Measurements from ENCODE around the gene NOMO2.
"Not testable (repeated sequence)": the region's sequence is repeated elsewhere in the genome, so short reads cannot be mapped to it uniquely, and the experiment has no call there.

Gene NOMO2, protein sequence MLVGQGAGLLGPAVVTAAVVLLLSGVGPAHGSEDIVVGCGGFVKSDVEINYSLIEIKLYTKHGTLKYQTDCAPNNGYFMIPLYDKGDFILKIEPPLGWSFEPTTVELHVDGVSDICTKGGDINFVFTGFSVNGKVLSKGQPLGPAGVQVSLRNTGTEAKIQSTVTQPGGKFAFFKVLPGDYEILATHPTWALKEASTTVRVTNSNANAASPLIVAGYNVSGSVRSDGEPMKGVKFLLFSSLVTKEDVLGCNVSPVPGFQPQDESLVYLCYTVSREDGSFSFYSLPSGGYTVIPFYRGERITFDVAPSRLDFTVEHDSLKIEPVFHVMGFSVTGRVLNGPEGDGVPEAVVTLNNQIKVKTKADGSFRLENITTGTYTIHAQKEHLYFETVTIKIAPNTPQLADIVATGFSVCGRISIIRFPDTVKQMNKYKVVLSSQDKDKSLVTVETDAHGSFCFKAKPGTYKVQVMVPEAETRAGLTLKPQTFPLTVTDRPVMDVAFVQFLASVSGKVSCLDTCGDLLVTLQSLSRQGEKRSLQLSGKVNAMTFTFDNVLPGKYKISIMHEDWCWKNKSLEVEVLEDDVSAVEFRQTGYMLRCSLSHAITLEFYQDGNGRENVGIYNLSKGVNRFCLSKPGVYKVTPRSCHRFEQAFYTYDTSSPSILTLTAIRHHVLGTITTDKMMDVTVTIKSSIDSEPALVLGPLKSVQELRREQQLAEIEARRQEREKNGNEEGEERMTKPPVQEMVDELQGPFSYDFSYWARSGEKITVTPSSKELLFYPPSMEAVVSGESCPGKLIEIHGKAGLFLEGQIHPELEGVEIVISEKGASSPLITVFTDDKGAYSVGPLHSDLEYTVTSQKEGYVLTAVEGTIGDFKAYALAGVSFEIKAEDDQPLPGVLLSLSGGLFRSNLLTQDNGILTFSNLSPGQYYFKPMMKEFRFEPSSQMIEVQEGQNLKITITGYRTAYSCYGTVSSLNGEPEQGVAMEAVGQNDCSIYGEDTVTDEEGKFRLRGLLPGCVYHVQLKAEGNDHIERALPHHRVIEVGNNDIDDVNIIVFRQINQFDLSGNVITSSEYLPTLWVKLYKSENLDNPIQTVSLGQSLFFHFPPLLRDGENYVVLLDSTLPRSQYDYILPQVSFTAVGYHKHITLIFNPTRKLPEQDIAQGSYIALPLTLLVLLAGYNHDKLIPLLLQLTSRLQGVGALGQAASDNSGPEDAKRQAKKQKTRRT

DNA sequence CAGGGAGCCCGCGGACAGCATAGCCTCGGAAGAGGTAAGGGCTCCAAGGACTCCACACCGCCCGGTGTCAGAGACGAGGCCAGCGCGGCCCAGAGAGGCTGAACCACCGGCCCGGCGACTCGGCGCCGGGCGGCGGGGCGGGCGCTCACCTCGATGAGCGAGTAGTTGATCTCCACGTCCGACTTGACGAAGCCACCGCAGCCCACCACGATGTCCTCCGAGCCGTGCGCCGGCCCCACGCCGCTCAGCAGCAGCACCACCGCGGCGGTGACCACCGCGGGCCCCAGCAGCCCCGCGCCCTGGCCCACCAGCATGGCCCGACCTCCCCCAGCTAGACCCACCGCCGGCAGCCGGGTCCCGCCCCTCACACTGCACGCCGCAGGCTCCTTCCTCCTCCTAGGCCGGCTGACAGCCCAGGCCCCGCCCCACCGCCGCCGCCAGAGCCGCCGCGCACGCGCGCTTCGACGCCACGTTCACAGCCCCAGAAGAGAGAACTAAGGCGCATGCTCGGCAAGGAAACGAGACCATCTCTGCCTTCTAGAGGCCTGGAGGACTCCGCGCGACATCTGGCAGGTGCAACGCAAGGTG lies at the start of gene NOMO2:
Gene NOMO2, minus strand, starts transcription at position 371 of the 588 bp plus-strand sequence. Its CDS starts 57 bp downstream, at position 314.
- DNase-seq, result peak; percentile 85 to 94

DNA sequence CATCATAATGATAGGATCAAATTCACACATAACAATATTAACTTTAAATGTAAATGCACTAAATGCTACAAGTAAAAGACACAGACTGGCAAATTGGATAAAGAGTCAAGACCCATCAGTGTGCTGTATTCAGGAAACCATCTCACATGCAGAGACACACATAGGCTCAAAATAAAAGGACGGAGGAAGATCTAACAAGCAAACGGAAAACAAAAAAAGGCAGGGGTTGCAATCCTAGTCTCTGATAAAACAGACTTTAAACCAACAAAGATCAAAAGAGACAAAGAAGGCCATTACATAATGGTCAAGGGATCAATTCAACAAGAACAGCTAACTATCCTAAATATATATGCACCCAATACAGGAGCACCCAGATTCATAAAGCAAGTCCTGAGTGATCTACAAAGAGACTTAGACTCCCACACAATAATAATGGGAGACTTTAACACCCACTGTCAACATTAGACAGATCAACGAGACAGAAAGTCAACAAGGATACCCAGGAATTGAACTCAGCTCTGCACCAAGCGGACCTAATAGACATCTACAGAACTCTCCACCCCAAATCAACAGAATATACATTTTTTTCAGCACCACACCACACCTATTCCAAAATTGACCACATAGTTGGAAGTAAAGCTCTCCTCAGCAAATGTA lies 48.4 kb upstream of the NOMO2 start:
- DNase-seq, result not testable (repeated sequence)

DNA sequence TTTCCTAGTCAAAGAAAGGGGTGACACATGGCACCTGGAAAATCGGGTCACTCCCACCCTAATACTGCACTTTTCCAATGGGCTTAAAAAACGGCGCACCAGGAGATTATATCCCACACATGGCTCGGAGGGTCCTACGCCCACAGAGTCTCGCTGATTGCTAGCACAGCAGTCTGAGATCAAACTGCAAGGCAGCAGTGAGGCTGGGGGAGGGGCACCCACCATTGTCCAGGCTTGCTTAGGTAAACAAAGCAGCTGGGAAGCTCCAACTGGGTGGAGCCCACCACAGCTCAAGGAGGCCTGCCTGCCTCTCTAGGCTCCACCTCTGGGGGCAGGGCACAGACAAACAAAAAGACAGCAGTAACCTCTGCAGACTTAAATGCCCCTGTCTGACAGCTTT lies 46.4 kb upstream of the NOMO2 start:
- not testable (repeated sequence) for DNase-seq

DNA sequence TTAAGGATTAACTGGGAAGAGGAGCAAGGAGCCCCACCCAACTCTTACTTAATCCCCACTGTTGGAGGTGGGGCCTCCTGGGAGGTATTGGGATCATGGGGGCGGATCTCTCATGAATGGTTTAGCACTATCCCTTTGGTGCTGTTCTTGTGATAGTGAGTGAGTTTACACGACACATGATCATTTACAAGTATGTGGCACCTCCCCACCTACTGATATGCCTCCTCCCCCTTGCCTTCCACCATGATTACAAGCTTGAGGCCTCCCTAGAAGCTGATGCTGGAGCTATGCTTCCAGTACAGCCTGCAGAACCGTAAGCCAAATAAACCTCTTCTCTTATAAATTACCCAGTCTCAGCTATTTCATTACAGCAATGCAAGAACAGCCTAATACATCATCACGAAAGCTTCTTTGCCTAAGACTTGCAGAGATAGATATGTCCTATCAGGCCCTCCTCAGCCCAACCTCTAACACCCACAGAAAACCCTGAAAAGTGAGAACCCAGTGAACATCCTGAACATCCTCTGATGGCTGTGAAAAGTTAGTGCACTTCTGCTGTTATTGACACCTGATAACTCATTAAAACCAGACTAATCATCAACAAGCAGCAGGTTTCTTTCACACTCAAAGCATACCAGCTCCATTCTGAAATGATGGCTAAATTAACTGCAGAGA lies 41.8 kb upstream of the NOMO2 start:
- not testable (repeated sequence) for DNase-seq

DNA sequence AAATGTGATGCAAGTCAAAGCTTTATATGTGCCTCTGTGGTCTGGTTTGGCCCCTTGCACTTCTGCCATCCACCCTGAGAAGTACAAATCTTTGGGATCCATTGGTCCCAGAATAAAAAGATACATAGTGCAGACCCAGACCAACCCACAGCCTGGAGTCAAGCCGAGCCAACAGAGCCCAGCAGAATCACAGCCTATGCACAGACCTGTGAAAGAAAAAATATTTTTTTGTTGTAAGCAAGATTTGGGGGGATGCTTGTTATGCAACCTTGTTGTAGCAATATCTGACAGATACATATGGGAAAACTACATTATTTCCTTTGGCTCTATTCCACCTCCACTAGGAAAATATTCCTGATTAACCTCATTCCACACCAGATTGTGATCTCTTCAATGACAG lies 36.7 kb upstream of the NOMO2 start:
- DNase-seq, result not testable (repeated sequence)

DNA sequence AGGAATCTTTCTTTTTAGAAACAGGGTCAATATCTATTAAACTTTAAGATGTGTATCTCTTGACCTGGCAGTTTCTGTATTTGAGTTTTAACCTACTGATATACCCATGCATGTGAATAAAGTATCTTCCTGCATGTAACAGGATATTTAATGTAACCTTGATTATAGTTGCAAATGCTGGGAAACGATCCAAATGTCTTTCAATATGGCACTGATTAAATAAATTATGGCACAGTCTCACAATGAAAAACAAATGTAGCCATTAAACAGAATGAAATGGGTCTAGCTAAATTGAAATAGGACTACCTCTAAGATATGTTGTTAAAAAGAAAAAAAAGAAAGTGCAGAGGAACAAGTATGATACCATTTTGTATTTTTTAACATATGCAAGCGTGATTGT lies 35.8 kb upstream of the NOMO2 start:
- not testable (repeated sequence) for DNase-seq

DNA sequence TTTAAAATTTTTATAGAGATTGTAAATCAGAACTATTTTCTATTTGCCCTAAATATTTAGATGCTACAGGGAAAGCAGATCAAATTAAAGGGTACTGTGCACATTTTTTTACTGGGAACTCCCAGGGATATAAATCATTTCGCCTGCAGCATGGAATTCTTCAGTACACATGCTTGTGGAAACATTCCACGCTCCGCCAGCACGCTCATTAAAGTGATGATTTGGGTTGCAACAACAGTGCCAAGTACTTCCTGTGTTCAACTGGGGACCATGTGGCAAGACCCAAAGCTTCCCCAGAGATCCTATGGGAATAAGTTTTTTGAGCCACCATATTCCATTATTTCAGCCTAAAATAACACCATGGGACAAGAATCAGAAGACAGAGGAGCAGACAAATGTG lies 35.4 kb upstream of the NOMO2 start:
- DNase-seq, result not testable (repeated sequence)

DNA sequence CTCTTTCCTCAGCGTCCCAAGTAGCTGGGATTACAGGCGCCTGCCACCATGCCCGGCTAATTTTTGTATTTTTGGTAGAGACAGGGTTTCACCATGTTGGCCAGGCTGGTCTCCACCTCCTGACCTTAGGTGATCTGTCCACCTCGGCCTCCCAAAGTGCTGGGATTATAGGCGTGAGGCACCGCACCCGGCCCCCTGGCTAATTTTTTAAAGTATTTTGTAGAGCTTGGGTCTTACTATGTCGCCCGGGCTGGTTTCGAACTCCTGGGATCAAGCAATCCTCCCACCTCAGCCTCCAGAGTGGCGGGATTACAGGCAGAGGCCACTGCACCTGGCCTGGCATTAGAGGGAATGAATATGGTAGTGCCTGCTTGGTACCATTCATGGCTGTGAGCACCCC lies 33.9 kb upstream of the NOMO2 start:
- not testable (repeated sequence) for DNase-seq

DNA sequence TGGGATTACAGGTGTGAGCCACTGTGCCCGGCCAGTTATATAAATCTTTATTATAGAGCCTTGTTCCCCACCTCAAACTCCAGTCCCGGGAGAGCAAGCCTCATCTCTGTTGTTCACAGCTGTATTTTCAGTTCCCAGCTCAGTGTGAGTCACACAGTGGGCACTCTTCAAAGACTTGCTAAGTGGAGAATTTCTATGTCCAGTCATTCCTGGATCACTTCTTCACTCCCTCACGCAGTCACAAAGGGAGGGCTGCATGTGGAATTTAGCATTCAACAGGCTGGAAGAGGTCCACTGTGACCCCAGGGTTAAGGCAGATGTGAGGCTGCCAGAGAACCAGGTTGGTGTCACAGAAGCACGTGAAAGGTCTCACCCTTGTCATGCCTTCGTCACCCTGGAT lies 33.0 kb upstream of the NOMO2 start:
- not testable (repeated sequence) for DNase-seq

DNA sequence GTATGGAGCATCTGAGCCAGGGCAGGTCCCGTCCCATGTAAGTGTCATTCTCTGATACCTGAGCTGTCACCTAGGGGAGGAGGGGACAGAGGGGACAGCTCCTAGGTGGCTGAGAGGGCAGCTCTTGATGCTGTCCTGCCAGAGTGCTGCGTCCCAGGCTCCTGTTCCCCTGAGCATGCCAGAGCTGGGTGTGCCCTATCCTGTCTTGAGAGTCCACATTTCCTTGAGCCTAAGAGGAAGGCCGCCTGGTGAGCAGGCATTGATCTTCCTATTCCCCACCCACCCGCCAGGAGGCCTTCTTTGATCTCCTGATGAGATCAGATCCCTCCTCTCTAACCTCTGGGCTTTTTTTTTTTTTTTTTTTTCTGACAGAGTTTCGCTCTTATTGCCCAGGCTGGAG lies 32.0 kb upstream of the NOMO2 start:
- DNase-seq, result not testable (repeated sequence)

DNA sequence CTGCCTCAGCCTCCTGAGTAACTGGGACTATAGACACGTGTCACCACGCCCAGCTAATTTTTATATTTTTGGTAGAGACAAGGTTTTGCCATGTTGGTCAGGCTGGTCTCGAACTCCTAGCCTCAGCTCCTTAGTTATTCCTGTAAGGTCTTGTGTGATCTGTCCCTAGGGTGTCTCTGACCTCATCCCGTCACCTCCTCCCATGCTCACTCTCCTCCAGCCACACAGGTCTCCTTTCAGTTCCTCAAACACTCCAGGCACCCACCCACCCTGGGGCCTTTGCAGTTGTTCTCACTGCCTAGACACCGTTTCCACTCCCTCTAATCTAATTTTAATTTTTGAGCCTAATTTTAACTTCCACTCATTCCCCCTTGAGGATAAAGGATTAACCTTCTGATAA lies 31.1 kb upstream of the NOMO2 start:
- DNase-seq, result not testable (repeated sequence)

DNA sequence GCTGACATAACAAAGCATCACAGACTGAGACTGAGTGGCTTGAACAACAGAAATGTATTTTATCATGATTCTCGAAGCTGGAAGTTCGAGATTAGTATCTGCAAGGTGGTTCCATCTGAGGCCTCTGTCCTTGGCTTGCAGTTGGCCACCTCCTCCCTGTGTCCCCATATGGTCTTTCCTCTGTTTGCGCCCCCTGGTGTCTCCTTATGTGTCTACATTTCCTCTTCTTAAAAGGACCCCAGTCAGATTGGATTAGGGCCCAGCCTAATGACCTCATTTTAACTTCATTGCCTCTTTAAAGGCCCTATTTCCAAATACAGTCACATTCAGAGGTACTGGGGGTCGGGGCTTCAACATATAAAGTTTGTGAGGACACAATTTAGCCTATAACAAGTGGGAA lies 30.0 kb upstream of the NOMO2 start:
- not testable (repeated sequence) for DNase-seq

DNA sequence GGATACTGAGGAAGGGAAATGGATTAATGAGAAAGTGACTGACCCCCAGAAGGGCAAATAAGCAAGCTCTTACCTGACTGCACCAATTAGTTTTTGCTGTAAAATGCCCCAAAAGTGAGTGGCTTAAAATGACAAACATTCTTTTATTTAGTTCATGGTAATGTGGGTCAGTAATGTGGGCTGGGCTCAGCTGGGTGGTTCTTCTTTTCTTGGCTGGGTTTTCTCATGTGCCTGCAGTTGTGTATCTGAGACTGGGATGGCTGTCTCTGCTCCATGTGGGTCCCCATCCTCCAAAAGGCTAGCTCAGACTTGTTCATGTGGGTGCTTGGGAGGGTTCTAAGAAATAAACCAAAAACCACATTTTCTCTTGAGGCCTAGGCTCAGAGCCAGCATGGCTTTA lies 29.5 kb upstream of the NOMO2 start:
- not testable (repeated sequence) for DNase-seq

DNA sequence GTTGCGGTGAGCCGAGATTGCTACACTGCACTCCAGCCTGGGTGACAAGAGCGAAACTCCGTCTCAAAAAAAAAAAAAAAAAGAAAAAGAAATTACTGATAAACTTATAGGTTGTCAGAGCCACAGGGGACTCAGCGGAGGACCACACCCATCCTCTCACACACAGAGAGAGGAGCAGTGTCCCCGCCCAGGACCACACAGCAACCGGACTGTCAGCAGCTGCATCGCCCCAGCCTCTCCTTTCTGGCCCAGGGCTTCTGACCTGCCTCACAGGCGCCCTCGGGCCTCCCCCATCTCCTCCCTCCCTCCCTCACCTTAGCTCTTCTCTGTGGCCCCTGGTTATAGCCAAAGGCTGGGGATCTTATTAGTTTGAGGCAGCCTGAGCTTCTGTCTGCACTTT lies 27.9 kb upstream of the NOMO2 start:
- not testable (repeated sequence) for DNase-seq

DNA sequence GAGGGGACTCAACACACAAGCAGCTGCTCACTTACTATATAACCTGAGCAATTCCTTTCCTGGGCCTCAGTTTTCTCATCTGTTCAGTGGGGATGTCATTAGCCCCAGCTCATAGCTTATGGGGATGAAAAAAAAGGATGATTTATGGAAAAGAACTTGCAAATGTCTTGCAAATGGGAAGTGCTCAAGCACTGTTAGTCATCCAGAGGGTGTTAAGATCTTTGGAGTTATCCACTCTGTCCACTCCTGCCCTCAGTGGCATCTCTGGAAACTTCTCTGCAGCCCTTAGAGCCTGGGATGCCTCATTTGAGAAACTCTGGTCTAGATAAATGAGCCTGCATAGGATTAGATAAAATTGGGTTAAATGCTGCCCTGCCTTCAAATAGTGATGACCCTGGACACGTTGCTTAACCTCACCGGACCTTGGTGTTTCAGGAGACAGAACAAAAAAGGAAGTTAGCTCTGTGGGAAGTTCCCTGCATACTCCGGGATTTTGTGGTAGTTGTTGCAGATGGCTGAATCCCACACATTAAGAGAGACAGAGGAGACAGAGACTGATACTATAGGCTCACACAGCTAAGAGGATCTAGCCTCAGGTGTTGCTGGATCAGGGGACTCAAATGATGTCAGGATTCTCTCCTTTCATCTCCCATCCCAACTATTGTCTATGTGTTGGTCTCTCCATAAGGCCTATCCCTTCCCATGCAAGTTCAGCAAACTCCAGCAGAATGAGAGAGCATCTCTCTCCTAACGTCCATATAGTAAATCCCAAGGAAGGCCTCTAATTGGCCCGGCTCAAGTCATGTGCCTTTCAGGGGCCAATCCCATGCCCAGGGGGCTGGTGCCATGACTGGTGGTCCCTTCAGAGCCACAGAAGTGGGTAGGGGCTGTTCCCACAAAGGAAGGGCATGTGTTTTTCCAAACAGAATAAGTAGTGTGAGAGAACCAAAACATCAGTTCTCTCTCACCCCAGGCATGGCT lies 25.0 kb upstream of the NOMO2 start:
- DNase-seq, result not testable (repeated sequence)

DNA sequence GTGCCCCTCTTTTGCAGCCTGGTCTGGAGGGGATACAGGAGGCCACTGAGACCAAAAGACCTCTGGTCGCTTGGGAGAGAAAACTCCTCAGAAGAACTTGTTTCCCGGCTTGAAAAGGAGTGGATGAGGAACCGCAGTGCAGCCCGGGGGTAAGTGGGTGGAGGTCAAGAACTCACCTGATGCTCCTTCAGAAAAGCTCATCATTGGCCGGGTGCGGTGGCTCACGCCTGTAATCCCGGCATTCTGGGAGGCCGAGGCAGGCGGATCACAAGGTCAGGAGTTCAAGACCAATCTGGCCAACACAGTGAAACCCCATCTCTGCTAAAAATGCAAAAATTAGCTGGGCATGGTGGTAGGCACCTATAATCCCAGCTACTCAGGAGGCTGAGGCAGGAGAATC lies 23.9 kb upstream of the NOMO2 start:
- not testable (repeated sequence) for DNase-seq

DNA sequence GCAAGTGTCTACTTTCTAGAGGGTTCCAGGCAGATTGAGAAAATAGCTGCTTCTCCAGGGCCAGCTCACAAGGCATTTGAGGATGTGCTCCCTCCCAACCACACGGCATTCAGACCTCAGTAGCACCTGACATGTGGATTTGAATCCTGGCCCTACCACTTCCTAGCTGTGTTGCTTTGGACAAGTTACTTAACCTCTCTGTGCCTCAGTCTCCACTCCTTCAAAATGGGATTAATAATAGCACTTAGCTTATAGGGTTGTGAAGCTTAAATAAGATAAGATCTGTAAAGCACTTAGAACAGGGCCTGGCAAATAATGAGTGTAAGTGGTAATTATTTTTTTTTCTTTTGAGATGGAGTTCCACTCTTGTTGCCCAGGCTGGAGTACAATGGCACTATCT lies 21.0 kb upstream of the NOMO2 start:
- no peak for DNase-seq

DNA sequence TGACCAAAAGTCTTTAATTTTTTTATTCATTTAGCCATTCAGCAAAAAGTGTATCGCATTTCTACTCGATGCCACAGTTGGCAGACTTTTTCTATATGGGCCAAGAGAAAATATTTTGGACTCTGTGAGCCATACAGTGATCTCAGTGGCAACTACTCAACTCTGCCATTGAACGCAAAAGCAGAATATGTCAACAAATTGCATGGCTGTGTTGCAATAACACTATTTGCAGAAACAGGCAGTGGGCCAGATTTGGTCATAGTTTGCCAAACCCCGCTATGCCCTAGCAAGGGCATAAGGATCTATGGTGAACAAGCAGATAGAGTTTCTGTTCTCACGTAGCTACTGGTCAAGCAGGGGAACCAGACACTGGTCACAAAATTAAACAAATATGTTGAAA lies 18.5 kb upstream of the NOMO2 start:
- DNase-seq, result not testable (repeated sequence)

DNA sequence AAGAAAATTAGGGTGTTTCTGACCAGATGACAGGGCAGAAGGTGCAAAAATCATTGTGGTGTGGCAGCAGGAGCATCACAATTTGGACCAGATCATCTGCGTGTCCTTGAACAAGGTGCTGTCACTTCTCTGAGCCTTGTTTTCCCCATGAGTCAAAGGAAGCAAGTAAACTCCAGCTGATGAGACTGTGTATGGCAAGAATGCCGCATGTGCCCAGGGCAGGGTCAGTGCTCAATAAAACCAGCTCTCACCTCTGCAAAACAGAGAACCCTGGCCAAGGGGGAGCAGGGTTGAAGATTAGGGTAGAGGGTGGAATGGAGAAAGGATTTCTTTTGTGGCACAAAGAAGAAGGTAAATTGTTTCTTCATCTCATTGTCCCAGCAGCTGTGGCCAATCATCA lies 17.4 kb upstream of the NOMO2 start:
- DNase-seq, result not testable (repeated sequence)

DNA sequence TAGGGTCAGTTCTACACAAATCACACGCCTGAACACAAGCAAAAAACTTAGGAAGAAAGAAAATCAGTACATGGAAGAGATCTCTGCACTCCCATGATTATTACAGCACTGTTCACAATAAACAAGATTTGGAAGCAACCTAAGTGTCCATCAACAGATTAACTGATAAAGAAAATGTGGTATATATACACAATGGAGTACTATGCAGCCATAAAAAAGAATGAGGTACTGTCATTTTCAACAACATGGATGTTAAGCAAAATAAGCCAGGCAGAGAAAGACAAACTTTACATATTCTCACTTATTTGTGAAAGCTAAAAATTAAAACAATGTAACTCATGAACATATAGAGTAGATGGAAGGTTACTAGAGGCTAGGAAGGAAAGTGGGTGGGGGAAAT lies 16.0 kb upstream of the NOMO2 start:
- DNase-seq, result not testable (repeated sequence)

Measured in stimulated activated CD4-positive, alpha-beta T cell treated with anti-CD3 and anti-CD28 coated beads, Interleukin-4, amount 100 ng/mL, for 4 hours (primary cell).